DOHH2 (cell line): ENCODE data around the gene CERS6.

Experiments used
- EZH2phosphoT487 ChIP-seq: fragments of 200-600 bp; sonication (generic); IDR thresholded peaks from 2 replicates; pipeline ENCODE4 v1.6.1; 2017; ENCODE audit warnings: borderline replicate concordance, mild to moderate bottlenecking, antibody characterized with exemption, low read length, moderate library complexity, mixed read lengths
- TF ChIP-seq, protein P1 (sequence below): fragments of 200-600 bp; sonication (generic); IDR thresholded peaks from one replicate; pipeline ENCODE4 v1.5.1; 2014; ENCODE audit warnings: antibody characterized with exemption, mild to moderate bottlenecking, low read depth, low read length; ENCODE audit not compliant: poor library complexity, severe bottlenecking

DNA sequence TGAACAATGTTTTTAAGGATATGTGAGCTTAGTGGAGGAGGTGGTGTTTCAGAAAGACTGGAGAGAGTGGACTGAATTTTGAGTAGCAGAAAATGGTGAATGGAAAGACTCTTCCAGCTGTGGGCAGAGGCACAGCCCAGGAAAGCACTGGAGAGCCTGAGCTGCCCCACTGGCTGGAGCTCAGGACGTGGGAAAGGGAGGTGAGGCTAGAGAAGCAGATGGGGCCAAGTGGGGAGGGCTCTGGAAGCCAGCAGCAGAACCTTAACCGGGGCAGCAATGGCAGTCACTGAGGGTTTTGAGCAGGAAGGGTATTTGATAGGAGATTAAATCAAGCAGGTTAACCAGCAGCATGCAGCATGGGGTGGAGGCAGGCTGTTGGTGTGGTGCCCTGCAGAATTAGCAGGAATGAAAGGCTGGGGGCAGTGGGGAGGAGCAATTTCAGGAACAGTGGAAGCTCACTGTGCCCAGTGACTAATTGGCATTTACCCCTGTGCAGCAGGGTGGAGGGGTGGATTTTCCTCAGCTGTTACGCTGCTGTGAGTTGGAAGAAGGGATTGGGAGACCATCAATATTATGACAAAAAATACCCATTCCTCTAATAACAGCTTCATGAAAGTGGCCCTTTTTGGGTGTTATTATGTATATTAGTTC lies 136.2 kb downstream of the CERS6 start:
- TF ChIP-seq, protein P1, sequence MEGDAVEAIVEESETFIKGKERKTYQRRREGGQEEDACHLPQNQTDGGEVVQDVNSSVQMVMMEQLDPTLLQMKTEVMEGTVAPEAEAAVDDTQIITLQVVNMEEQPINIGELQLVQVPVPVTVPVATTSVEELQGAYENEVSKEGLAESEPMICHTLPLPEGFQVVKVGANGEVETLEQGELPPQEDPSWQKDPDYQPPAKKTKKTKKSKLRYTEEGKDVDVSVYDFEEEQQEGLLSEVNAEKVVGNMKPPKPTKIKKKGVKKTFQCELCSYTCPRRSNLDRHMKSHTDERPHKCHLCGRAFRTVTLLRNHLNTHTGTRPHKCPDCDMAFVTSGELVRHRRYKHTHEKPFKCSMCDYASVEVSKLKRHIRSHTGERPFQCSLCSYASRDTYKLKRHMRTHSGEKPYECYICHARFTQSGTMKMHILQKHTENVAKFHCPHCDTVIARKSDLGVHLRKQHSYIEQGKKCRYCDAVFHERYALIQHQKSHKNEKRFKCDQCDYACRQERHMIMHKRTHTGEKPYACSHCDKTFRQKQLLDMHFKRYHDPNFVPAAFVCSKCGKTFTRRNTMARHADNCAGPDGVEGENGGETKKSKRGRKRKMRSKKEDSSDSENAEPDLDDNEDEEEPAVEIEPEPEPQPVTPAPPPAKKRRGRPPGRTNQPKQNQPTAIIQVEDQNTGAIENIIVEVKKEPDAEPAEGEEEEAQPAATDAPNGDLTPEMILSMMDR: no peak
- TF ChIP-seq EZH2phosphoT487: no peak
